KOPT-K1 (cell line): ENCODE results near the gene CPLX1.
"Not testable (repeated sequence)": the region's sequence is repeated elsewhere in the genome, so short reads cannot be mapped to it uniquely, and the experiment has no call there.

Source experiments
- H3K27ac ChIP-seq: fragments of 200-600 bp; sonication (generic); 2 replicates; pipeline ENCODE4 v1.5.1; 2016; ENCODE audit warnings: antibody characterized with exemption, mild to moderate bottlenecking, low read depth, low read length; ENCODE audit not compliant: poor library complexity, severe bottlenecking
- H3K36me3 ChIP-seq: fragments of 200-600 bp; sonication (generic); 2 replicates; pipeline ENCODE4 v1.5.1; 2017; ENCODE audit warnings: antibody characterized with exemption, mild to moderate bottlenecking, low read length, moderate library complexity; ENCODE audit not compliant: insufficient read depth
- H3K9me3 ChIP-seq: fragments of 200-600 bp; sonication (generic); 2 replicates; pipeline ENCODE4 v1.5.1; 2017; ENCODE audit warnings: antibody characterized with exemption, low read length, mild to moderate bottlenecking; ENCODE audit not compliant: insufficient read depth, poor library complexity, severe bottlenecking

Gene CPLX1

GRCh38 chr4:744212-744841 lies 81.6 kb downstream of the CPLX1 start:
- Histone ChIP-seq H3K9me3 (no peaks in the 10 kb centered on the region), H3K36me3 (peaks cover 48% of the 10 kb centered on the region), H3K27ac (no peak overlapping the region)

- Histone ChIP-seq H3K27ac (no peak overlapping the region), H3K36me3 (peaks cover 48% of the 10 kb centered on the region), H3K9me3 (no peaks in the 10 kb centered on the region)
These were observed 82.3 kb downstream of the CPLX1 start for GRCh38 chr4:743463-744211.

- no peak overlapping the region for H3K27ac ChIP-seq
- H3K36me3 ChIP-seq, result peaks cover 47% of the 10 kb centered on the region
- no peaks in the 10 kb centered on the region for H3K9me3 ChIP-seq
These were observed 83.1 kb downstream of the CPLX1 start for GRCh38 chr4:742742-743311.

GRCh38 chr4:742096-742741 lies 83.7 kb downstream of the CPLX1 start:
- Histone ChIP-seq H3K36me3 (peaks cover 48% of the 10 kb centered on the region), H3K27ac (no peak overlapping the region)

GRCh38 chr4:740656-741282 lies 85.2 kb downstream of the CPLX1 start:
- H3K36me3 ChIP-seq, result peaks cover 60% of the 10 kb centered on the region
- H3K27ac ChIP-seq, result no peak overlapping the region
- H3K9me3 ChIP-seq, result no peaks in the 10 kb centered on the region

More at GRCh38 chr4:742096-742741, 83.7 kb downstream of the CPLX1 start:
- H3K9me3 ChIP-seq, result no peaks in the 10 kb centered on the region

- peaks cover 67% of the 10 kb centered on the region for H3K36me3 ChIP-seq
- H3K9me3 ChIP-seq, result no peaks in the 10 kb centered on the region
- no peak overlapping the region for H3K27ac ChIP-seq
These were observed 85.9 kb downstream of the CPLX1 start for GRCh38 chr4:740011-740410.

- Histone ChIP-seq H3K36me3 (peaks cover 72% of the 10 kb centered on the region), H3K9me3 (no peaks in the 10 kb centered on the region), H3K27ac (no peak overlapping the region)
These were observed 86.4 kb downstream of the CPLX1 start for GRCh38 chr4:739569-739968.

- Histone ChIP-seq H3K27ac (no peak overlapping the region), H3K9me3 (no peaks in the 10 kb centered on the region), H3K36me3 (peaks cover 79% of the 10 kb centered on the region)
These were observed 87.1 kb downstream of the CPLX1 start for GRCh38 chr4:738781-739280.

GRCh38 chr4:736561-736960 lies 89.4 kb downstream of the CPLX1 start:
- H3K9me3 ChIP-seq, H3K27ac ChIP-seq: not testable (repeated sequence)
- H3K36me3 ChIP-seq, result peaks cover 86% of the 10 kb centered on the region

- no peak overlapping the region for H3K27ac ChIP-seq
- H3K9me3 ChIP-seq, result peaks cover 4% of the 10 kb centered on the region
- peaks cover 87% of the 10 kb centered on the region for H3K36me3 ChIP-seq
These were observed 90.3 kb downstream of the CPLX1 start for GRCh38 chr4:735583-735982.
